Ishikawa (cell line): ENCODE results near the gene LRRC59.

Experiments
- CEBPB ChIP-seq: IDR thresholded peaks from 2 replicates; pipeline ENCODE4 v1.6.1; 2012
- CREB1 ChIP-seq: IDR thresholded peaks from 2 replicates; pipeline ENCODE4 v1.6.1; 2012; ENCODE audit warnings: low read depth
- EGR1 ChIP-seq: IDR thresholded peaks from 2 replicates; pipeline ENCODE4 v1.6.1; 2012
- EP300 ChIP-seq: IDR thresholded peaks from 2 replicates; pipeline ENCODE4 v1.6.1; 2012; ENCODE audit warnings: borderline replicate concordance
- FOXM1 ChIP-seq: IDR thresholded peaks from 2 replicates; pipeline ENCODE4 v1.6.1; 2012; ENCODE audit warnings: low read depth, borderline replicate concordance
- NFIC ChIP-seq: IDR thresholded peaks from 2 replicates; pipeline ENCODE4 v1.6.1; 2012
- RAD21 ChIP-seq: IDR thresholded peaks from 2 replicates; pipeline ENCODE4 v1.6.1; 2012; ENCODE audit warnings: low read depth
- TAF1 ChIP-seq: IDR thresholded peaks from 2 replicates; pipeline ENCODE4 v1.6.1; 2012; ENCODE audit warnings: low read depth, mild to moderate bottlenecking
- TCF12 ChIP-seq: IDR thresholded peaks from 2 replicates; pipeline ENCODE4 v1.6.1; 2012; ENCODE audit warnings: low read depth
- TEAD4 ChIP-seq: IDR thresholded peaks from 2 replicates; pipeline ENCODE4 v1.6.1; 2012
- YY1 ChIP-seq: IDR thresholded peaks from 2 replicates; pipeline ENCODE4 v1.6.1; 2012; ENCODE audit warnings: low read depth
- ZBTB7A ChIP-seq: IDR thresholded peaks from 2 replicates; pipeline ENCODE4 v1.6.1; 2012; ENCODE audit warnings: low read depth
- TF ChIP-seq, protein P1 (sequence below): IDR thresholded peaks from 2 replicates; pipeline ENCODE4 v1.6.1; 2012; ENCODE audit warnings: low read depth, mild to moderate bottlenecking
- TF ChIP-seq, protein P2 (sequence below): IDR thresholded peaks from 2 replicates; pipeline ENCODE4 v1.6.1; 2012

DNA sequence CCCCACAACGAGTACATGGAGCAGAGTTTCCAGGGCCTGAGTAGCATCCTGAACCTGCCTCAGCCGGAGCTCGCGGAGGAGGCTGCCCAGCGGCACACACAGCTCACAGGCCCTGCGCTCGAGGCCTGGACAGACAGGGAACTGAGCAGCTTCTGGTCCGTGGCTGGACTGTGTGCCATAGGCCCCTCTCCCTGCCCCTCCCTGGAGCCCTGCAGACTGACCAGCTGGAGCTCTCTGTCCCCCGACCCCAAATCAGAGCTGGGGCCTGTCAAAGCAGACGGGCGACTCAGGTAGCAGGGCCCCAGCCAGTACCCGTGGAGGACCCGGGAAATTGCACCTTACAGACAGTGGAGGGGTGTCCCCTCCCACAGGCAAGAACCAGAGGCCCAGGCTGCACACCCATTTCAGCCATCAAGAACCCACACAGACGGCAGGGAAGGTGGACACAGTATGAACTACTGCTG is 37.3 kb downstream of the LRRC59 start:
- TF ChIP-seq, protein P1, sequence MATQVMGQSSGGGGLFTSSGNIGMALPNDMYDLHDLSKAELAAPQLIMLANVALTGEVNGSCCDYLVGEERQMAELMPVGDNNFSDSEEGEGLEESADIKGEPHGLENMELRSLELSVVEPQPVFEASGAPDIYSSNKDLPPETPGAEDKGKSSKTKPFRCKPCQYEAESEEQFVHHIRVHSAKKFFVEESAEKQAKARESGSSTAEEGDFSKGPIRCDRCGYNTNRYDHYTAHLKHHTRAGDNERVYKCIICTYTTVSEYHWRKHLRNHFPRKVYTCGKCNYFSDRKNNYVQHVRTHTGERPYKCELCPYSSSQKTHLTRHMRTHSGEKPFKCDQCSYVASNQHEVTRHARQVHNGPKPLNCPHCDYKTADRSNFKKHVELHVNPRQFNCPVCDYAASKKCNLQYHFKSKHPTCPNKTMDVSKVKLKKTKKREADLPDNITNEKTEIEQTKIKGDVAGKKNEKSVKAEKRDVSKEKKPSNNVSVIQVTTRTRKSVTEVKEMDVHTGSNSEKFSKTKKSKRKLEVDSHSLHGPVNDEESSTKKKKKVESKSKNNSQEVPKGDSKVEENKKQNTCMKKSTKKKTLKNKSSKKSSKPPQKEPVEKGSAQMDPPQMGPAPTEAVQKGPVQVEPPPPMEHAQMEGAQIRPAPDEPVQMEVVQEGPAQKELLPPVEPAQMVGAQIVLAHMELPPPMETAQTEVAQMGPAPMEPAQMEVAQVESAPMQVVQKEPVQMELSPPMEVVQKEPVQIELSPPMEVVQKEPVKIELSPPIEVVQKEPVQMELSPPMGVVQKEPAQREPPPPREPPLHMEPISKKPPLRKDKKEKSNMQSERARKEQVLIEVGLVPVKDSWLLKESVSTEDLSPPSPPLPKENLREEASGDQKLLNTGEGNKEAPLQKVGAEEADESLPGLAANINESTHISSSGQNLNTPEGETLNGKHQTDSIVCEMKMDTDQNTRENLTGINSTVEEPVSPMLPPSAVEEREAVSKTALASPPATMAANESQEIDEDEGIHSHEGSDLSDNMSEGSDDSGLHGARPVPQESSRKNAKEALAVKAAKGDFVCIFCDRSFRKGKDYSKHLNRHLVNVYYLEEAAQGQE, result no peak
- TF ChIP-seq TAF1 (no peak), YY1 (no peak), CEBPB (no peak), RAD21 (no peak), EP300 (no peak), TEAD4 (no peak), NFIC (no peak), FOXM1 (no peak), ZBTB7A (no peak), EGR1 (no peak), CREB1 (no peak), TCF12 (no peak)
- TF ChIP-seq, protein P2, sequence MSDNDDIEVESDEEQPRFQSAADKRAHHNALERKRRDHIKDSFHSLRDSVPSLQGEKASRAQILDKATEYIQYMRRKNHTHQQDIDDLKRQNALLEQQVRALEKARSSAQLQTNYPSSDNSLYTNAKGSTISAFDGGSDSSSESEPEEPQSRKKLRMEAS, result no peak
